ENCODE measurements around the gene ANKRD42.
"Not testable (repeated sequence)": the region's sequence is repeated elsewhere in the genome, so short reads cannot be mapped to it uniquely, and the experiment has no call there.

Gene ANKRD42

GRCh38 chr11:83194281-83195142 lies 1.0 kb downstream of the ANKRD42 start:
- peak; percentile 43 for DNase-seq (ENCODE audit: low spot score)
- TF ChIP-seq, protein P1, sequence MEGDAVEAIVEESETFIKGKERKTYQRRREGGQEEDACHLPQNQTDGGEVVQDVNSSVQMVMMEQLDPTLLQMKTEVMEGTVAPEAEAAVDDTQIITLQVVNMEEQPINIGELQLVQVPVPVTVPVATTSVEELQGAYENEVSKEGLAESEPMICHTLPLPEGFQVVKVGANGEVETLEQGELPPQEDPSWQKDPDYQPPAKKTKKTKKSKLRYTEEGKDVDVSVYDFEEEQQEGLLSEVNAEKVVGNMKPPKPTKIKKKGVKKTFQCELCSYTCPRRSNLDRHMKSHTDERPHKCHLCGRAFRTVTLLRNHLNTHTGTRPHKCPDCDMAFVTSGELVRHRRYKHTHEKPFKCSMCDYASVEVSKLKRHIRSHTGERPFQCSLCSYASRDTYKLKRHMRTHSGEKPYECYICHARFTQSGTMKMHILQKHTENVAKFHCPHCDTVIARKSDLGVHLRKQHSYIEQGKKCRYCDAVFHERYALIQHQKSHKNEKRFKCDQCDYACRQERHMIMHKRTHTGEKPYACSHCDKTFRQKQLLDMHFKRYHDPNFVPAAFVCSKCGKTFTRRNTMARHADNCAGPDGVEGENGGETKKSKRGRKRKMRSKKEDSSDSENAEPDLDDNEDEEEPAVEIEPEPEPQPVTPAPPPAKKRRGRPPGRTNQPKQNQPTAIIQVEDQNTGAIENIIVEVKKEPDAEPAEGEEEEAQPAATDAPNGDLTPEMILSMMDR (IDR thresholded peaks at IDR 0.05; ENCODE audit: extremely low read depth, missing control alignments) = no peak

GRCh38 chr11:83195143-83195466 lies 1.6 kb downstream of the ANKRD42 start:
- TF ChIP-seq, protein P1 (IDR thresholded peaks at IDR 0.05; ENCODE audit: extremely low read depth, missing control alignments) = no peak

DNA sequence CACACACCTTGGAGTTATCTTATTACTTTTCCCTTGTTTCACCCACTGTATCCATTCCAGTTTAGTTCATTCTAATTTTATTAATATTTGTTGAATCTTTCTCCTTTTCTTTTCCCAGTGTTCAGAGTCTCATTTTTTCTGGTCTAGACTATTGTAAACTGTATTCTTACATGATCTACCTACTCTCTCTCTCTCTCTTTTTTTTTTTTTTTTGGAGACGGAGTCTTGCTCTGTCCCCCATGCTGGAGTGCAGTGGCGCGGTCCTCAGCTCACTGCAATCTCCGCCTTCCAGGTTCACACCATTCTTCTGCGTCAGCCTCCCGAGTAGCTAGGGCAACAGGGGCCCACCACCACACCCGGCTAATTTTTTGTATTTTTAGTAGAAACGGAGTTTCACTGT lies 2.1 kb downstream of the ANKRD42 start:
- no peak for DNase-seq (ENCODE audit: low spot score)
- TF ChIP-seq, protein P1 (IDR thresholded peaks at IDR 0.05; ENCODE audit: extremely low read depth, missing control alignments) = no peak

More at GRCh38 chr11:83195143-83195466, 1.6 kb downstream of the ANKRD42 start:
- no peak for DNase-seq (ENCODE audit: low spot score)

- DNase-seq (ENCODE audit: low spot score) = no peak
- TF ChIP-seq, protein P1 (IDR thresholded peaks at IDR 0.05; ENCODE audit: extremely low read depth, missing control alignments) = no peak
These were observed 6.5 kb downstream of the ANKRD42 start for GRCh38 chr11:83200035-83200434.

DNA sequence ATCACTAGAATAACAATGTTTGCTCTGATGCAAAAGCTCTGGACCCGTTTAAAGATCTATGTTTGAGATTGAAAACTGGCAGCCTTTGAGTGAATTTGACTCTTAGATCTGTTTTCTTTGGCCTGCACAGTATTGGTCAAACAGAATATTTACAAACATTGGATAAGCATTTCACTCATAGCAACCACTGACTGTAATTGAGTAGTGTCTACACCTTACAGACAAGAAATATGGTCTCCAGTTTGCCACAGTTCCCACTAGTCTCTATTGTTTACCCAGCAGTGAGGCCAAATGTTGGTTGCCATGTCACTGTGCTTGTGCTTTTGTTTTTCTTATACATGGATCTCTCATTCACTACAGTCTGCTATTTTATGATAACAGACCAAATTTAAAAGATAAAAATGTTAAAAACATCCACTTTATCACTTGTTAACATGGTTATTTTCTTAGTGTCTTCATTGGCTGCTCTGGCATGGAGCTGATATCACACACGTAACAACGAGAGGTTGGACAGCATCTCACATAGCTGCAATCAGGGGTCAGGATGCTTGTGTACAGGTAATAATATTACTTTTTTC lies 12.2 kb downstream of the ANKRD42 start:
- DNase-seq (ENCODE audit: low spot score) = no peak
- TF ChIP-seq, protein P1 (IDR thresholded peaks at IDR 0.05; ENCODE audit: extremely low read depth, missing control alignments) = no peak

GRCh38 chr11:83206221-83206620 lies 12.7 kb downstream of the ANKRD42 start:
- TF ChIP-seq, protein P1 (IDR thresholded peaks at IDR 0.05; ENCODE audit: extremely low read depth, missing control alignments) = no peak

GRCh38 chr11:83206771-83207382 lies 13.4 kb downstream of the ANKRD42 start:
- not testable (repeated sequence) for DNase-seq (ENCODE audit: low spot score)

More at GRCh38 chr11:83206221-83206620, 12.7 kb downstream of the ANKRD42 start:
- DNase-seq (ENCODE audit: low spot score) = no peak

Data from GM20000 (cell line).